ENCODE data around the gene ARHGAP19.
A peak's percentile ranks its signal among the peaks of the same experiment; 100 is the strongest.

The ARHGAP19 gene

DNA sequence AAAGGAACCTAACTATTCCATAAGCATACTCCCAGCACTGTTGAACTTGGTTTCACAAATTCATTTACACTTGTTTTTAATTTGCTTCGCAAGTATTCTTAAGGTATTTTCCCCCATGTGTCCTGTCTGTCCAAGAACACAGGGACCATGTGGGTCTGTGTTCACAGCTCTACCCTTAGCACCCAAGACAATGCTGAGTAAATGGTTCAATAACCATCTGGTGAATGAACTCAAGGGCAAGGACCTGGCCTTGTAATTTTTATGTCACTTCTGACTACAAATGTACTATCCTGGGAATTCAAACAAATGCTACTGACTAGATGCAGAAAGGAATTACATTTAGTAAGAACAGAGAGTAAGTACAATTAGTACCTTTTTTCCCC is 63.7 kb downstream of the ARHGAP19 start:
- DNase-seq (ENCODE audit: low spot score): no peak

DNA sequence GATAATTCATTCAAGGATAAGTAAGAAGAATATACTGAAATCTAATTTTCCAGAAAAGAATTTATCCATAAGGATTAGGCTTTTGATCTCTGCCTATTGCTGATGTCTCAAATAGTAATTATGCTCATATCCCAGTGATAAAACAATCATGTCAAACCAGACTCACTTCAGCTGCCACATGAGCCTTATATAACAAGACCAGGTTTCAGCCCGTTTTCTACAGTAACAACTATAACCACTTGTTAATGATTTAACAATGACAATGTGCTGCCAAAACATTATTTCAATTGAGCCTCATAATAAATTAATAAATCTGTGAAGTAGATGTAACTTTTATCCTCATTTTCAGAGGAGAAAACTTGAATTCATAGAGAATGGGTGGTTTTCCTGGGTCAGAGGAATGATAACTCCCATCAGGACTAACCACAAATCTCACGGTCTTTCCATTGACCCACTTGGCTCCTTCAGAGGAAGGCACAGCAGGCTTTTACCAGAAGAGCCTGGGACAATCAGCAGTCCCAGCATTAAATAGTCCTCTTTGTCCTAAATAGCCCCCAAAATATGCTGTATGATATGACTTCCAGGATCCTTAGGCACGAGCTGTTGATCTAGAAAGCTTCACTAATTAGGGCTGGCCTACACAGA is 64.2 kb downstream of the ARHGAP19 start:
- no peak for DNase-seq (ENCODE audit: low spot score)

DNA sequence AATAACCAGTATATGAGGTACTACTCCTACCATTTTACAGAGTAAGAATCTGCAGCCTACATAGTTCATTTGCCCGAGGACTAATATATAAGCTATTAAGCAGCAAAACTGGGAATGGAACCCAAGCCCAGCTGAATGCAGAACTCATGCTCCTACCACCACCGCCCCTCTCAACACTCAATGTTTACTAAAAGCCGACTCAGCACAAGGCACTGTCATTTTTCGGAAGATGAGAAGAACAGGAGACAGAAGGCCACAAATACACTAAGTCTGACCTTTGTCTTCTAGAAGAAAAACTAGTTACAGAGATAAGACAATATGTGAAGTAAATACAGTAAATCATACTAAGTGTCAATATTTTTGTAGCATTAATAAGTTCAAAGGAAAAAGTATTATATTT is 66.0 kb downstream of the ARHGAP19 start:
- DNase-seq (ENCODE audit: low spot score): no peak

DNA sequence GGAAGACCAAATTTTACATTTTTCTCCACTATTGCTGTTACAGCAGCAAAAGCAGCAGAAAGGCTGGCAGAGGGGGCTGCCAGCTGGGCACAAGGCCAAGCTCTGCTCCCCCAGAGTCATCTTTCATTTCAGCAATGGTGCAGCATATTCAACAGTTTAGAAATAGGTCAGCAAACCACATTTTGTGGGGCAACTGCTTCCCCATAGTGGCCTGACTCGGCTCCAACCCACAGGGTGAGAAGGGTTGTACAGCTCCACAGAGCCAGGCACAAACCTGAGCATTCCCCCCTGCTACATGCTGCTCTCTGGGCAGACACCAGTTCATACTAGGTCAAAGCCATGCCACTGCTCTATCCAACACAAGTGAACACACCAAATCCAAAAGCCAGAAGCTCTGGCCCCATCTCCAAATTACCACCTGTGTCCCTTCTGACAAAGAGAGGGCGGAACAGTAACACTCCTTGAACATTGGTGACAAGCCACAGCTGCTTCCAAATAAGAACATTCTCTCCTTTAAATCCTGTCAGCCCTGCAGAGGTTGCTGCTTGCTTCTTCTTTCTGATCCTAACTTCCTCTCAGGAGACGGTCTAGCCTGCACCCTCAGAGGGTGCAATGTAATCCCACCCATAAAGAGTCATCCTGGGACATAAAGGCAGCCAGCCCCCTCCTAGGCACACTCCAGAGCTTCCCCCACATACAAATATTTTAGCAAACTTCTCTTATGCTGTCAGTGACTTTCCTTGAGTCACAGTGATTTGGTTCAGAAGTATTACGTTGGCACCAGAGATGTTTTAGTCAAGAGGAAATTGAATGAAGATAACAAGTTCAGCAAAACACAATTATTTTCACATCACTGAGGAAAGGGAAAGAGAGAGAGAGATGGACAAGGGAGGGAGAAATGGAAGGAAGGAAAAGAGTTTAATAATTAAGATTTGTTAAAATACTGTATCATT is 67.7 kb downstream of the ARHGAP19 start:
- no peak for DNase-seq (ENCODE audit: low spot score)

DNA sequence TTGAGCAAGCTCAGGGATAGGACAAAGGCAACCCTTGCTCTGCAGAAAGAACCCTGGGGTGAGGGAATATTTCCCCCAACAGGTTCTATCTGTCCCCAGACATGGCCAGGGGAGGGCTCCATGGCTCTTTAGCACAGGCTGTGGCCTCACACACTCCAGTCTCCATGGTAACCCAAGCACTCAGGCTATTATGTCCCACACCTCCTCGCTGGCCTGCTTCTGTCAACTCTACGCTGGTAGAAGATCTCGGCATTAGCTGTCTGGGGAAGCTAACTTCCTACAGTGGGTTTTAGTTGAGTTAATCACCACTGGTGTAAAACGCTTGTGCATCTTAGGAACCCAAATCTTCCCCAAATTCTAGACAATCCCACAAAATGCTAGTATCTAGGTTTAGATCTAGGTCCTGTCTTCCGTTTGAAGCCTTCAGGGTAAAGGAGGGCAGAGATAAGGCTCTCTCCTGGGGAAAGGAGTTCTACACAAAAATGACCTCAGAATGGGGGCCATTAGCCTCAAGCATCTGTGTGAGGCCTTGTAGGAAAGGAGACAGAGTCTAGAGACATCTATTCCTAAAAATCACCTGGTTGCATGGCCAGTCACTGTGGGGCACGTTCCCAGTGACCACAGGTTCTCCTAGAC is 70.0 kb downstream of the ARHGAP19 start:
- peak; percentile 74 for DNase-seq (ENCODE audit: low spot score)

DNA sequence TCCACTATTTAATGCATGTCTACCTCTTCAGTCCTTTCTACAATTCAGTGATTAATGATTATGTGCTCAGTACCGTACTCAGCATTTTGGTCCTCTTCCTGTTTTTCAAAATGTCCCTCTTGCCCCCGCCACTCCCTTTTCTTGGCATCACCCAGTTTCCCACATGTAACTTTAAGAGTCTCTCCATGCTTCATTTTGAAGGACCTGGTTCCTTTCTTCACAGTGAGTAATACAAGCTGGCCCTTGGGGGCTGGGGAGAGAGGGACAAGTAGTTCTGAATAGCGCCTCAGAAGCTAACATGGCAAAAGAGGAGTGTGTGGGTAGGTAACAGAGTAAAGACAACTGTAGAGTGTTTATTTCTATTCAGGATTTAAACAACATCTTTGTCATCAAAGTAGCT is 72.1 kb downstream of the ARHGAP19 start:
- no peak for DNase-seq (ENCODE audit: low spot score)

DNA sequence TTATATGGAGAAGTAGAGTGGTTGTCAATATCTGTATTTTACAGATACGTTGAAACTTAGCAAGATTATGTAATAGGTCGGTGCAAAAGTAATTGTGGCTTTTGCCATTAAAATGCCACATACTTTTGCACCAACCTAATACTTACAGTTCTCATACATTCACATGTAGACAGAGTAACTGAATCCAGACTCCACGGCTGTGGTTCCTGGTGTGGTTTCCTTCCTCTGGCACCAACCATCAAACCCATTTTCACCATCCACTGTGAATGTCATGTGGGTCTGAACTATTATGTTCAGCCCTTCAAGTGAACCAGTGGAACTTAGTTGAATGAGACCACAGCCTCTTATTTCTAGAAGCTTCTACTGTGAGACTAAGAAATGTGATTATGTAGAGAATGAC is 75.1 kb downstream of the ARHGAP19 start:
- DNase-seq (ENCODE audit: low spot score): no peak

DNA sequence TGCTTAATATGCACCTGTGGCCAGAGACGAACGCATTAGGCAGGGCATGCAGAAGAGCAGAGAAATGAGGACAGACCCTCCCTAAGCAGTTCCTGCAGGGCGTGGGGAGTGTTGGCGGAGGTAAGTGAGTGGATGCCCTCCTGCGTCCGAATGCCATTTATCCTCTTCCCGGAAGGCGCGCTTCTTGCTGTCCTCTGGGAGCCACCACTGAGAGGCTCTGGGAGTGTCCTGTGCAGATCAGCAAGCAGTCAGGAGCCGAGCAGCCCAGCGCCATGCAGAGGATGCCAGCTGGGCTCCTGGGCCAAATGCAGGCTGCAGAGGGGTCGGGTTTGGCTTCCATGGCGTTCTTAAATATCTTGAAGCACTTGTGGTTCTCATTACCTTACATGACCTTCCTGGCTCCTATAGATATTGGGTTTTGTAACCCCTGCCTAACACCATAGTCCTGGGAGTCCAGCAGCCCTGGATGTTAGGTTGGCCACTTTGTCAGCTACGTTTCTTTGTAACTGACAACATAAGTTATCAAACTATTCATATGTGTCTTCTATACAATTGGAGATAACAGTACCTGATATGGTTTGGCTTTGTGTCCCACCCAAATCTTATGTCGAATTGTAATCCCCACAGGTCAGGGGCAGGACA is 76.7 kb downstream of the ARHGAP19 start:
- DNase-seq (ENCODE audit: low spot score): no peak

DNA sequence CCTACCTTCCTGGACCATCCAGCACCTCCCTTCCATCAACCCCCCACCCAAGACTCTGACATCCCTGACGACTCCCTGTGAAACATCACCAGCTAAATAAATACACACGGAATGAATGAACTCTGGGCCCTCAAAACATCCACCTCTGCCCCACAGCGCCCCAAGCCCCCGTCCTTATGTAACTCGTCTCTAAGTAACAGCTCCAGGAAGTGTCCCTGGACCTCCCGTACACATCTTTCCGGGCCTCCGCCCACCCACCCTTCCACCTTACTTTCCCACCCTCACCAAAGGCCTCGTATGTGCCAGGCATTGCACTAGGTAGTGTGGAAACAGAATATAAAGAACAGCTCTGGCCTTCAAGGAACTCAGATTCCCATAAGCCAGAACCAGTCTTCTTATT is 79.0 kb downstream of the ARHGAP19 start:
- DNase-seq (ENCODE audit: low spot score): no peak

DNA sequence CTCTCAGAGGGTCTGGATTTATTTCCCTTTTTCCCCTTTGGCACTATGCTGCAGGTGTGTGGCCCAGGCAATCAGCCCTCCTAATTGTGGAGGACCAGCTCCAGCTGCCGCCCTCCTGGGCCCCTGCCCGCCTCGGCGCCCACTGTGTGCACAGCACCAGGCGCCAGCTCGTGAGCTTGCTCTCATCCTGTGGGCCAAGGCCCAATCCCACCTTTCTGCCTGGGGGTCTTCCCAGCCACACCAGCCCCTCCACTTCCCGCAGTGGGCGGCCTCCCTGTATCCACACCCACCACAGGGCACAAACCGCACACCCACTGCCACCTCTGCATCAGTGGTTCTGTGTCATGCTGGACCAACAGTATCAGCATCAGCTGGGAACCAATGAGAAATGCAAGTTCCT is 81.2 kb downstream of the ARHGAP19 start:
- no peak for DNase-seq (ENCODE audit: low spot score)

DNA sequence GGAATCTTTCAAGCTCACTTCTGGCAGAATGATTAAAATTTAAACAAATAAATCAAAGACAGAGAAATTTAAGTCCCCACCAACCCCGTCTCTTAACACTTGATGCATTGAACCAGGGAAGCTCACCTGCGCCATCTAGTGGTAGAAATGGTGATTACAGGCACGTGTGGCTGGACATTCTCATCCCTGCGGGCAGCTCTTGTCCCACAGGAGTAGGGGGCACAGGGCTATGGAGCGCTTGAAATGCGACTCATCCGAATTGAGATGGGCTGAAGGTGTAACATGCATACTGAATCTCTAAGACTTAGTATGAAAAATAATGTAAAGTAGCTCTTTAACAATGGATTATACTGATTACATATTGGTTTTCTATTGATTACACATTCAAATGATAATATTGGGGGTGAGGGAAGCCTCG is 81.9 kb downstream of the ARHGAP19 start:
- peak; percentile 84 for DNase-seq (ENCODE audit: low spot score)

DNA sequence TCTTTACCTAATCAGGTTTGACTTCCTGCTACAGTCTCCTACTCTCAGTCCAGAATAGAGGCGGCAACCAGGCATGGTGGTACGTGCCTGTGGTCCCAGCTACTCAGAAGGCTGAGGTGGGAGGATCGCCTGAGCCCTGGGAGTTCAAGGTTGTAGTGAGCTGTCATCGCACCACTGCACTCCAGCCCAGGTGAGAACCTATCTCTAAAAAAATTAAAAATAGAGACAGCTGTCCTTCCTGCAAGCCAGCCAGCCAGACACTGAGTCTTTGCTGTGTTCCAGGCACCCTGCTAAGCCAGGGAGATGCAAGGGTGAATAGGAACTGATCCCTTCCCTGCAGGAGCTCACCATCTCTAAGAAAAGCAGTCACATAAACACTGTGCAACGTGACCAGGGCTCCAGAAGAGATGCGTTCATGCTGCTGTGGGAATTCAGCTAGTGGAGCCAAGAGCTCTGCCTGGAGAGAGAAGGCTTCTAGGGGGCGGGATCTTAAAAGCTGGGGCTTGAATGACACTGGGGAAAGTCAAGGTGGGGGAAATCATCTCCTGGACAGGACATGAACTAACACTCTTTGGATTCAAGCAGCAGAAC is 84.6 kb downstream of the ARHGAP19 start:
- DNase-seq (ENCODE audit: low spot score): peak; percentile 38

DNA sequence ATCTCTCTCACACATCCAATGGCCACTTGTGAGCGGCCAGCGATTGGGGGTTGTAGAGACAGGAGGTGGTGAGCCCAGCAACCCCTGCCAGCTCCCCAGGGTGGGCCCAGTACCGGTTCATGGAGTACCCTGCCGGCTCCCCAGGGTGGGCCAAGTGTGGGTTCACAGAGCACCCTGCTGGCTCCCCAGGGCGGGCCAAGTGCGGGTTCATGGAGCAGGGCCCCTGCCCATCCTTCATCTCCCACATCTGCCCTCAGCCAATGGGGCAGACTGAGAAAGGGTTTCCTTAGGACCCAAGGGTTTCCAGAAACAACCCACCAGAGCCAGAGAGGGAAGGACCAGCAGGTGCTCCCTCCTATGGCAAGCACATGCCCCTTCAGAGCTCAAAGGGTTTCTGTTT is 85.3 kb downstream of the ARHGAP19 start:
- peak; percentile 14 for DNase-seq (ENCODE audit: low spot score)

DNA sequence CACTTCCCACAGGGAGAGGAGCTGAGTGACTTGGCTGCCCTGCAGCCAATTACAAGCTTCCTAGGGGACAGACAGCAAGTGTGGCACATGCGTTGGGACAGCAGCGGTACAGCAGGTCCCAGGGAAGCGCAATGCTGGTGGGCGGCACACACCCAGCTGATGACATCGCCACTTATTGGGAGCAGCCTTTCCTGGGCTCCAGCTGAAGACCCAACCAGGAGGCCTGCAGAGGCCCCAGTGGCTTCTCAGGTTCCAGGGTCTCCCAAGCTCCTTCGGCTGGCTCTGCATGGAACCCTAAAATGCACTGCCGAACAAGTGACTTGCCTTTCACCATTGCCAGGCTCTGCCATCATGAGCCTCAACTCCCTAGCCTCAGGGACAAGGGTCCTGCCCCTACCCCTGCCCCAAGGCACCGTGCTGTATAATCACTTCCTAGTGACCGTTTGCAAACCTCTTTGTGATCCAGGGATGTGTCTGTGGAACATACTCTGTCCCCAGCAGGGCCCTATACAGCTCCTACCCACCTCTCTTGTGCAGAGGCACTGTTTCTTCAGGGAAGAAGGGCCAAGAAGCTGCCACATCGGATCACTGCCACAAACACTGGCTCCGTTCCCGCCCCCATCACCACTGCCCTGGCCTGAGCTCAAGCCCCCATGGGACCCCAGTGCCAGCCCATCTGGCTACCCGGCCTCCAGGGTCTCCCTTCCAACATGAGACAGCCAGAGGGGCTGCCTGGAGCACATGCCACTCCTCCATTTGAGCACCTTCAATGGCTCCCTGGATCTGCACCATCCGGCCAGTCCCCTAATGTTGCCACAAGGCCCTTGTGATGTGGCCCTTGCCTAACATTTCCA is 87.4 kb downstream of the ARHGAP19 start:
- DNase-seq (ENCODE audit: low spot score): no peak

DNA sequence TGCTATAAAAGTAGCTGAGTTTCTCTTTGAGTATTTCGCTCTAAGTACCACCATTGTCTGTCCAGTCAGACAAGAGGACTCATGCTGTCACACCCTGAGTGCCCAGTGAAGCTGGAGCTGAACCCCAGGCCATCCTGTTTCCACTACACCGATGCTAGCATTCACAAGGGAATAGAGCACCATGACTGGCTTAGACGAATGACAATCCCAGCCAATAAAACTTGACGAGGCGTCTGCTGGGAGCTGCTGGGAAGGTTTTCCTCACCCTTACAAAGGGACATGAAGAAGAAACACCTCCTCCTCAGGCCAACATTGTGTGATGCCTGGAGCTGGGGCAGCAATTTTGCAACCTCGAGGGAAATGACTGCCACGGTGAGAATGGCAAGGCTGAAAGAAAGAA is 89.2 kb downstream of the ARHGAP19 start:
- DNase-seq (ENCODE audit: low spot score): no peak

DNA sequence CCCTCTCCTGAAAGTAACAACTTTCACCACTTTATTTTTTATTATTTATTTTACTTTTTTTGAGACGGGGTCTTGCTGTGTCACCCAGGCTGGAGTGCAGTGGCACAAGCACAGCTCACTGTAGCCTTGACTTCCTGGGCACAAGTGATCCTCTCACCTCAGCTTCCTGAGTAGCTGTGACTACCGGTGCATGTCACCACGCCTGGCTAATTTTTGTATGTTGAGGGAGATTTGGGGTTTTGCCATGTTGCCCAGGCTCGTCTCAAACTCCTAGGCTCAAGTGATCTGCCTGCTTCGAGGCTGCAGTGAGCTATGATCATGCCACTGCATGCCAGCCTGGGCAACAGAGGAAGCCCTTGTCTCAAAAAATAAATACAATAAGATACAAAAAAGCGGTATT is 91.8 kb downstream of the ARHGAP19 start:
- DNase-seq (ENCODE audit: low spot score): no peak

DNA sequence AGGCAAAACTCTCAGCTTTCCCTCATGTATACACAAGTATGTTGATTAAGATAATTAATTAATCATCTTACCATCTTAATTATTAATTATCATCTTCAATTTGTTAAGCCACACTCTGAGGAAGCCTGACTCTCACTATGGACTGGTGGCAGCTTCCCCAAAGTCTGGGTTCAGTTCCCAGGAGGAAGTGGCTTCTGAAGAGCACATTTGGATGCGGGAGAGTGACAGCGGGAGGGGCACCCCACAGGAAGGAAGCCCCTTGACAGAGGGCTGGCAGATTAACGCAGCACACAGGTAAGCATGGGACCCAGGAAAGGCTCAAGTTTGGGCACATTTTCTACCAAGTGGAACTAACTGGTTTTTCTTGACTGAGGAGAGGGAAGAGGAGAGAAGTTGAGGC is 93.3 kb downstream of the ARHGAP19 start:
- no peak for DNase-seq (ENCODE audit: low spot score)

DNA sequence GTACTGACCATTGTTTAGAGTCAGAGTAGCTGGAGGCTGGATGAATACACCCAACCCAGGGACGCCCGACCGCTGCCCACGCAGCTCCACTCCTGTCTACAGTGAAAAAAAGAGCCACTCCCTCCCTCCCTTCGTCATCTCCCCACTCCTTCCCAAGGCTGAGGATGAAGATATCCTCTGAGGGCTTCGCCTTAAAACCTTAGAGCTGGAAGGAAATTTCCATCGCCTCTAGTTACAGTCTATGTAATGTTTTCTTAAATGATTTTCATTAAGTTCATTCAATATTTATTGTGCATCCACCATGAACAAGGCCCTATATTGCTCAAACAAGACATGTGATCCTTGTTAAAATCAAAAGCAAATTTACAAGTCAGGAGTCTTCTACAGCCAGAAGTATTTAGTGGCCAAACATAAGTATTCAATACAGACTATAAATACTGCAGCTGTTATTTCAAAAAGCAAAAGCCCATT is 95.4 kb downstream of the ARHGAP19 start:
- no peak for DNase-seq (ENCODE audit: low spot score)

DNA sequence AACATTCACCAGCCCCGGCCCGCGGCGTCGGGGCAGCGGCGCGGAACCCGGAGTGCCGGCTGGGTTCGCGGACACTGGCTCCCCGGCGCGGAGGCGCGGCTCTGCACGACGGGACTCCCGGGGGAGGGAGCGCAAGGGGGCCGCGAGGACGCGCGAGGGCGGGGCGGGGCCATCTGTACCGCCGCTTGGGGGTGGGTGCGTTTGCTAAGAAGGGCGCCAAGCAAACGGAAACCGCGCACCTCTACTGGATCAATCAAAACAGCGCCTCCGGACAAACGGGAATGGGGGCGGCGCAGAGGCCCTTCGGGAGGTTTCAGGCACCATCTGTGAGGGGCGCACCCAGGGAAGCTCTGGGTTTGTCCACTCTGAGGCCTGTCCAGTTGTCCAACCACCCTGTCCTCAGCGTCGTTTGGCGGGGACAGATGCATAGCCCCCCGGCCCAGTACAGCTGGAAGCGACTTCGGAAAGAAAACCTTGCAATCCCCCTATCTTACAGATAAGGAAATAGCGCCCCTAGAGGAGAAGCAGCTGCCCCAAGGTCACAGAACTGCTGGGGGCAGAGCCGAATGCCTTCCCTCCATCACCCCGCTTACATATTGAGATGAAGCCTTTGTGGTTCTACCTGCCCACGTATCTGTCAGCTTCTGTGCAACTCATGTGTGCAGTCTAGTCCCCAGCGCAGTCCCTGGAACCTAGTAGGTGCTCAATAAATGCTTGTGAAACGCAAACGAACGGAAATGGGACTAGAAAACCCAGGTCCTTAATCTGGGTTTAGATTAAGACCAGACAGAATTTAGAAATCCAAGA is 96.0 kb downstream of the ARHGAP19 start:
- DNase-seq (ENCODE audit: low spot score): peak; percentile 77

DNA sequence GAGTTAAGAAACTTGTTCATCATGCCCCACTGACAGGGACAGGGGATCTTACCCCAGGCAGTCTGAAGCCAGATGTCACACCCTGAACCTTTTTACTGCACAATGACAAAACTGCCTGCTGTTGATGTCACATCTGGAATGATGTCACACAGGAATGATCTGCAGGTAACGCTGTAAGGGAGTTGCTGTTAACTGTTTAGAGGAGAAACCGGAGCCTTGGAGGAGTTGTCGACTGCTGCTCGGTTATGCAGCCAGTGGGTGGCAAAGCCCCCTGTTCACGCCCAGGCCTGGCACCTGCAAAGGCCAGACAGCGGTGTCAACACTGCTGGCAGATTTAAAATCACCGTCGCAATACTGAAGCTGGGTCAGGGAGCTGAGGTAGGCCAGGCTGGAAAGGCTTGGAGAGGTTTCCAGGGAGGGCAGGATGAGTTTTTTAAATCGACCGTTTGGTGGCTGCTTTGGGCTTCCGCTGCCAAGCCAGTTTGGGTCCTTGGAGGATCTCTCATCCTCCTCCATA is 96.7 kb downstream of the ARHGAP19 start:
- DNase-seq (ENCODE audit: low spot score): no peak

Data from ecto neural progenitor cell (in vitro differentiated cells).